Smooth muscle cell (in vitro differentiated cells): ENCODE measurements around the gene SERINC1. TPM values are rescaled to one million over a fixed set of nuclear protein-coding genes. Genes with fewer than 3 reads are reported as not detected.

Experiments used
- DNase-seq: peaks from one replicate; lab custom pipeline; 2025; ENCODE audit not compliant: unreplicated experiment; lab: John Stamatoyannopoulos, UW
- H2AFZ ChIP-seq: fragments of 200-600 bp; sonication (generic); 2 replicates; pipeline ENCODE4 v1.6.0; 2016; ENCODE audit warnings: antibody characterized with exemption, low read depth, mild to moderate bottlenecking
- H3F3A ChIP-seq: fragments of 200-600 bp; sonication (generic); 2 replicates; pipeline ENCODE4 v1.6.0; 2017; ENCODE audit warnings: antibody characterized with exemption, low read depth
- H3K27ac ChIP-seq: fragments of 200-600 bp; sonication (generic); 2 replicates; pipeline ENCODE4 v1.5.1; 2016; ENCODE audit warnings: low read depth, mild to moderate bottlenecking
- H3K27me3 ChIP-seq: fragments of 200-600 bp; sonication (generic); 2 replicates; pipeline ENCODE4 v1.6.1; 2016; ENCODE audit warnings: low read depth, mild to moderate bottlenecking
- H3K36me3 ChIP-seq: fragments of 200-600 bp; sonication (generic); 2 replicates; pipeline ENCODE4 v1.5.1; 2016; ENCODE audit warnings: low read depth
- H3K4me1 ChIP-seq: fragments of 200-600 bp; sonication (generic); 2 replicates; pipeline ENCODE4 v1.5.1; 2016; ENCODE audit warnings: low read depth
- H3K4me2 ChIP-seq: fragments of 200-600 bp; sonication (generic); 2 replicates; pipeline ENCODE4 v1.6.0; 2016; ENCODE audit warnings: mild to moderate bottlenecking
- H3K4me3 ChIP-seq: fragments of 200-600 bp; sonication (generic); 2 replicates; pipeline ENCODE4 v1.5.1; 2016; ENCODE audit warnings: mild to moderate bottlenecking
- H3K79me2 ChIP-seq: fragments of 200-600 bp; sonication (generic); 2 replicates; pipeline ENCODE4 v1.6.0; 2016; ENCODE audit warnings: low read depth, mild to moderate bottlenecking
- H3K9ac ChIP-seq: fragments of 200-600 bp; sonication (generic); 2 replicates; pipeline ENCODE4 v1.6.0; 2016; ENCODE audit warnings: low read depth
- H3K9me3 ChIP-seq: fragments of 200-600 bp; sonication (generic); replicated peaks from 2 replicates; pipeline ENCODE4 v1.5.1; 2016; ENCODE audit warnings: low read depth
- H4K20me1 ChIP-seq: fragments of 200-600 bp; sonication (generic); 2 replicates; pipeline ENCODE4 v1.6.0; 2016; ENCODE audit warnings: low read depth
- CTCF ChIP-seq: fragments of 200-600 bp; sonication (generic); IDR thresholded peaks from 2 replicates; pipeline ENCODE4 v1.5.1; 2017; ENCODE audit warnings: borderline replicate concordance, mild to moderate bottlenecking, antibody characterized with exemption; ENCODE audit not compliant: insufficient read depth, poor library complexity, severe bottlenecking
- WGBS: methylation state at CpG from one replicate; pipeline ENCODE4 v1.1.7; 2016; ENCODE audit warnings: low lambda C conversion rate; 5-methylcytosine and 5-hydroxymethylcytosine counted together
- polyA plus RNA-seq: library from polyadenylated mRNA; unstranded; fragments of >200 nt; fragmentation: Nextera tagmentation; extraction: Ambion mirVana; gene quantifications from 2 replicates; pipeline ENCODE4 v1.2.1, GENCODE V29; 2016
- total RNA-seq: library from RNA; depleted of rRNA; stranded (reverse); fragments of >200 nt; gene quantifications from 2 replicates; pipeline ENCODE4 v1.2.3, GENCODE V29; 2014

SERINC1 gene
- total and polyA plus RNA-seq, 2 experiments from 2014 or later, result 144 to 233 TPM

- TF ChIP-seq CTCF, result no peak
- Histone ChIP-seq H2AFZ (no peak overlapping the region), H3K79me2 (peaks cover 14% of the 10 kb centered on the region)
Observed at GRCh38 chr6:122449069-122449468, 22.5 kb downstream of the SERINC1 start.

GRCh38 chr6:122445274-122445673 is 26.3 kb downstream of the SERINC1 start:
- DNase-seq, result no peak
- 92% methylated on average over 1 of the region's 1 CpG for WGBS
- H3K27me3 ChIP-seq, result no peaks in the 10 kb centered on the region
- peaks cover 27% of the 10 kb centered on the region for H4K20me1 ChIP-seq
- no peak overlapping the region for H2AFZ ChIP-seq
- H3K9ac ChIP-seq, result no peak overlapping the region
- H3K4me2 ChIP-seq, result no peak overlapping the region
- H3F3A ChIP-seq, result peaks cover 12% of the 10 kb centered on the region
- H3K79me2 ChIP-seq, result peaks cover 4% of the 10 kb centered on the region
- no peak overlapping the region for H3K27ac ChIP-seq
- no peak for TF ChIP-seq CTCF
- no peaks in the 10 kb centered on the region for H3K4me1 ChIP-seq
- no peak overlapping the region for H3K4me3 ChIP-seq
- no peaks in the 10 kb centered on the region for H3K9me3 ChIP-seq
- H3K36me3 ChIP-seq, result peaks cover 46% of the 10 kb centered on the region

More at GRCh38 chr6:122449069-122449468, 22.5 kb downstream of the SERINC1 start:
- Histone ChIP-seq H3K9ac (no peak overlapping the region), H3K27me3 (no peaks in the 10 kb centered on the region), H4K20me1 (peaks cover 63% of the 10 kb centered on the region), H3K9me3 (no peaks in the 10 kb centered on the region), H3K4me3 (no peak overlapping the region), H3K4me1 (no peaks in the 10 kb centered on the region), H3K36me3 (peaks cover 58% of the 10 kb centered on the region), H3K27ac (no peak overlapping the region), H3F3A (peaks cover 7% of the 10 kb centered on the region), H3K4me2 (no peak overlapping the region)
- 90% methylated on average over 1 of the region's 1 CpG for WGBS
- no peak for DNase-seq

- H3K9ac ChIP-seq, result no peak overlapping the region
- DNase-seq, result no peak
- WGBS, result 91% methylated on average over 1 of the region's 1 CpG
- peaks cover 11% of the 10 kb centered on the region for H4K20me1 ChIP-seq
- H3K4me3 ChIP-seq, result no peak overlapping the region
- no peaks in the 10 kb centered on the region for H3K4me1 ChIP-seq
- peaks cover 30% of the 10 kb centered on the region for H3K36me3 ChIP-seq
- TF ChIP-seq CTCF, result no peak
- H3F3A ChIP-seq, result peaks cover 5% of the 10 kb centered on the region
- H3K79me2 ChIP-seq, result no peaks in the 10 kb centered on the region
- no peak overlapping the region for H3K27ac ChIP-seq
- no peak overlapping the region for H2AFZ ChIP-seq
- H3K27me3 ChIP-seq, result no peaks in the 10 kb centered on the region
- no peaks in the 10 kb centered on the region for H3K9me3 ChIP-seq
- no peak overlapping the region for H3K4me2 ChIP-seq
Observed at GRCh38 chr6:122438975-122439374, 32.6 kb downstream of the SERINC1 start.

- peak overlapping the region; percentile 6 for H3K27ac ChIP-seq
- H3K27me3 ChIP-seq, result no peaks in the 10 kb centered on the region
- H2AFZ ChIP-seq, result no peak overlapping the region
- H3K4me3 ChIP-seq, result no peak overlapping the region
- H3K36me3 ChIP-seq, result peaks cover 10% of the 10 kb centered on the region
- no peaks in the 10 kb centered on the region for H3K79me2 ChIP-seq
- WGBS, result 93% methylated on average over 3 of the region's 3 CpGs
- no peak overlapping the region for H3K4me2 ChIP-seq
- no peak overlapping the region for H3K9ac ChIP-seq
- H4K20me1 ChIP-seq, result peaks cover 9% of the 10 kb centered on the region
- no peaks in the 10 kb centered on the region for H3F3A ChIP-seq
- H3K9me3 ChIP-seq, result no peaks in the 10 kb centered on the region
- TF ChIP-seq CTCF, result no peak
- no peak for DNase-seq
- H3K4me1 ChIP-seq, result no peaks in the 10 kb centered on the region
Observed at GRCh38 chr6:122432816-122433215, 38.8 kb downstream of the SERINC1 start.
